HFFc6 (cell line): ENCODE data around the gene ATP5MG. TPM values are rescaled to one million over a fixed set of nuclear protein-coding genes. Genes with fewer than 3 reads are reported as not detected.

Experiments
- DNase-seq: peaks from one replicate; pipeline ENCODE4 v3.0.0-alpha.2; 2018
- H3K27ac Mint-ChIP-seq: 2 replicates; pipeline ENCODE4 v1.8.0; 2020; ENCODE audit warnings: mild to moderate bottlenecking, mixed read lengths
- H3K27me3 Mint-ChIP-seq: 2 replicates; pipeline ENCODE4 v1.8.0; 2021; ENCODE audit warnings: mild to moderate bottlenecking, moderate library complexity, mixed read lengths; ENCODE audit not compliant: insufficient read depth
- H3K36me3 Mint-ChIP-seq: 2 replicates; pipeline ENCODE4 v1.8.0; 2021; ENCODE audit warnings: low read depth, mixed read lengths
- H3K4me1 Mint-ChIP-seq: 2 replicates; pipeline ENCODE4 v1.8.0; 2020; ENCODE audit warnings: low read depth, mixed read lengths
- H3K4me3 Mint-ChIP-seq: 2 replicates; pipeline ENCODE4 v1.8.0; 2020; ENCODE audit warnings: mild to moderate bottlenecking, moderate library complexity, mixed read lengths
- H3K9me3 Mint-ChIP-seq: 2 replicates; pipeline ENCODE4 v1.8.0; 2020; ENCODE audit warnings: mild to moderate bottlenecking, mixed read lengths
- total RNA-seq, 6 experiments: library from RNA; stranded (reverse); fragmentation: NEBNext Ultra II Directional; extraction: Animal tissue kit (Norgen Biotek cat#: 25700); gene quantifications; 2 replicates in 1 of 6; 3 replicates in 5 of 6; pipeline ENCODE4 v1.2.3, GENCODE V29; 2021
- TF ChIP-seq, protein P1 (sequence below): fragments of 200-600 bp; sonication (generic); IDR thresholded peaks from 2 replicates; pipeline ENCODE4 v1.5.0; 2021; ENCODE audit warnings: antibody characterized with exemption, mild to moderate bottlenecking

Gene ATP5MG
- total RNA-seq, 6 experiments from 2014 or later = 196 to 275 (median 223) TPM

DNA sequence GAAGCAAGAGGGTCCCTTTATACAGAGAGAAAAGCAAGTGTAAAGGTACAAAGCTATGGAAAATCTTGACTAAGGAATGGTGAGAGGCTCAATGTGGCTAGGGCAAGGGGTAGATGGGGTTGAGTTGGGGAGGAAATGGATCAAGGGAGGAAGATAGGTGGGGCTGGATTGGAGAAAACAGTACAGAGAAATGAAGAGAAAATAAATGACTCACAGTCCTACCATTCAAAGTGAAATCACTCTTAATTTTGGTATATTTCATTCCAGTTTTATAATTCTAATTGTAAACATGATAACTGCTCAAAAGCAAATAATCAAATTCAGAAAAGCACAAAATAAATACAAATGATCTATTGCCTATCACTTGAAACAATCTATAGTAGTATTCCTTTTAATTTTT lies 25.4 kb upstream of the ATP5MG start:
- Mint-ChIP-seq H3K36me3 (peaks cover 32% of the 10 kb centered on the region), H3K4me3 (no peak overlapping the region), H3K4me1 (no peaks in the 10 kb centered on the region), H3K9me3 (no peaks in the 10 kb centered on the region), H3K27me3 (no peaks in the 10 kb centered on the region; the same call in 1 of the 2 replicates), H3K27ac (no peak overlapping the region)
- TF ChIP-seq, protein P1, sequence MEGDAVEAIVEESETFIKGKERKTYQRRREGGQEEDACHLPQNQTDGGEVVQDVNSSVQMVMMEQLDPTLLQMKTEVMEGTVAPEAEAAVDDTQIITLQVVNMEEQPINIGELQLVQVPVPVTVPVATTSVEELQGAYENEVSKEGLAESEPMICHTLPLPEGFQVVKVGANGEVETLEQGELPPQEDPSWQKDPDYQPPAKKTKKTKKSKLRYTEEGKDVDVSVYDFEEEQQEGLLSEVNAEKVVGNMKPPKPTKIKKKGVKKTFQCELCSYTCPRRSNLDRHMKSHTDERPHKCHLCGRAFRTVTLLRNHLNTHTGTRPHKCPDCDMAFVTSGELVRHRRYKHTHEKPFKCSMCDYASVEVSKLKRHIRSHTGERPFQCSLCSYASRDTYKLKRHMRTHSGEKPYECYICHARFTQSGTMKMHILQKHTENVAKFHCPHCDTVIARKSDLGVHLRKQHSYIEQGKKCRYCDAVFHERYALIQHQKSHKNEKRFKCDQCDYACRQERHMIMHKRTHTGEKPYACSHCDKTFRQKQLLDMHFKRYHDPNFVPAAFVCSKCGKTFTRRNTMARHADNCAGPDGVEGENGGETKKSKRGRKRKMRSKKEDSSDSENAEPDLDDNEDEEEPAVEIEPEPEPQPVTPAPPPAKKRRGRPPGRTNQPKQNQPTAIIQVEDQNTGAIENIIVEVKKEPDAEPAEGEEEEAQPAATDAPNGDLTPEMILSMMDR = no peak
- no peak for DNase-seq

DNA sequence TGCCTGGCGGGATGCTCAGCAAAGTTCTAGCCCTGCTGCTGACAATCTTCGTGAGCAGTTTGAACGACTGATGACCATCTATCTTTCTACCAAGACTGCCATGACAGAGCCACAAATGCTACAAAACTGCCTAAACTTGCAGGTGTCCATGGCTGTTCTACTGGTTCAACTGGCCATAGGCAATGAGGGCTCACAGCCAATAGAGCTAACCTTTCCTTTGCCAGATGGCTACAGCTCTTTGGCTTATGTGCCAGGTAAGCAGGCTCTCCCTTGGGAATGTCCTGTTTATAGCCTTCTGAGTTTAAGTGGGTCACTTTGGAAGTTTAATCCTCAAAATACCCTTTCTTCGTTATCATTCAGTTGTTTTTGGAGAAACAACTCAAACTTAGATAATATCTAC lies 21.9 kb upstream of the ATP5MG start:
- DNase-seq = no peak
- TF ChIP-seq, protein P1 = no peak
- H3K27ac Mint-ChIP-seq = no peak overlapping the region
- peaks cover 19% of the 10 kb centered on the region for H3K36me3 Mint-ChIP-seq
- no peaks in the 10 kb centered on the region for H3K9me3 Mint-ChIP-seq
- H3K27me3 Mint-ChIP-seq = no peaks in the 10 kb centered on the region
- H3K4me1 Mint-ChIP-seq = no peaks in the 10 kb centered on the region
- no peak overlapping the region for H3K4me3 Mint-ChIP-seq

DNA sequence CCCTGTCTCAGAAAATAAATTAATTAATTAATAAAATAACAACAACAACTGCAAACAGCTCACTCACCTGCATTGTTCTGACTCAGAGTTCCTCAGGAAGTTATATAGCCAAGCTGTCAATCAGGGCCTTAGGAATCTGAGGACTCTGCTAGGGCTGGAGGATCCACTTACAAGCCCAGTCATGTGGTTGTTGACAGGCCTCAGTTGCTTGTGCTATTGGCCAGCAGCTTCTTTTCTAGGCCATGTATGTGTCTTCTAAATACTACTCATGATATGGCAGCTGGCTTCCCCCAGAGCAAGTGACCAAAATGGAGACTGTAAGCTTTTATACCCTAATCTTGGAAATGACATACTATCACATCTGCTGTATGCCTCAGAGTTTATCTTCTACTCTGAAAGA lies 20.8 kb upstream of the ATP5MG start:
- H3K27me3 Mint-ChIP-seq = no peaks in the 10 kb centered on the region
- H3K4me1 Mint-ChIP-seq = no peaks in the 10 kb centered on the region
- peaks cover 16% of the 10 kb centered on the region; the same call in 1 of the 2 replicates for H3K36me3 Mint-ChIP-seq
- H3K9me3 Mint-ChIP-seq = no peaks in the 10 kb centered on the region
- no peak overlapping the region for H3K27ac Mint-ChIP-seq
- DNase-seq = no peak
- TF ChIP-seq, protein P1 = no peak
- H3K4me3 Mint-ChIP-seq = no peak overlapping the region

DNA sequence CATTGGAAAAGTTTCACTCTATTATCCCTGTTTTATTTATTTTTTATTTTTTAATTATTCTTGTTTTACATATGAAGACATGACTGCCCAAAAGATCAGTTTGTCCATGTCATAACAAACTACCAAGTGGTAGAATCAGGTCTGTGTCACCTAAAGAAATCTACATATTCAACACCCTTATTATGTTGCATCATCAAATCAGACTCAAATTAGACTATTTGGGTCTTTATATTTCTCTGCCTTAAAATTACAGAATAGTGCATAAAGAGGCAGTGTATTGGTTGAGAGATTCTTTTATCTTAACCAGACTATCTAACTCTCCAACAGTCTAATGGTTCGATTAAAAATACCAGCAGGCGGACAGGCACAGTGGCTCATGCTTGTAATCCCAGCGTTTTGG lies 18.5 kb upstream of the ATP5MG start:
- peaks cover 18% of the 10 kb centered on the region; the same call in 1 of the 2 replicates for H3K36me3 Mint-ChIP-seq
- DNase-seq = no peak
- H3K9me3 Mint-ChIP-seq = no peaks in the 10 kb centered on the region
- H3K4me3 Mint-ChIP-seq = no peak overlapping the region
- no peaks in the 10 kb centered on the region for H3K27me3 Mint-ChIP-seq
- no peaks in the 10 kb centered on the region for H3K4me1 Mint-ChIP-seq
- TF ChIP-seq, protein P1 = no peak
- H3K27ac Mint-ChIP-seq = no peak overlapping the region

DNA sequence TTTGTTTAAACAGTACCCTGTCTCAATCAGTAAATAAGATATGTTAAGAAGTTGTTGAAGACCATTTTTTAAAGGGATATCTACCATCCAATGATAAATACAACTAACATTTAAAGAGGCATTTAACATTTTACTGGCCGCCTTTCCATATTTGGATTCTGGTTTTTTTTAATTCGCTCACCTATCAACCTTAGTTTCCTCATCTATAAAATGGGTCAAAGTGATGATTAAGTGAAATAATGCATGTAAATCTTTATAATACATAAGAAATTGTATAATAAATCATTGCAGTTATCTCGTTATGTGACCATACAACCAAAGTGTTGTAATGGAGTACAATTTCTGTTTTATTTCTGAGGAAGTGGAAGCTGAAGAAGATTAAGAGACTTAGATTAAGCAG lies 17.7 kb upstream of the ATP5MG start:
- H3K27me3 Mint-ChIP-seq = no peaks in the 10 kb centered on the region
- TF ChIP-seq, protein P1 = no peak
- no peaks in the 10 kb centered on the region for H3K9me3 Mint-ChIP-seq
- no peak overlapping the region for H3K27ac Mint-ChIP-seq
- H3K4me3 Mint-ChIP-seq = no peak overlapping the region
- H3K36me3 Mint-ChIP-seq = peaks cover 14% of the 10 kb centered on the region; the same call in 1 of the 2 replicates
- no peaks in the 10 kb centered on the region for H3K4me1 Mint-ChIP-seq
- DNase-seq = no peak

DNA sequence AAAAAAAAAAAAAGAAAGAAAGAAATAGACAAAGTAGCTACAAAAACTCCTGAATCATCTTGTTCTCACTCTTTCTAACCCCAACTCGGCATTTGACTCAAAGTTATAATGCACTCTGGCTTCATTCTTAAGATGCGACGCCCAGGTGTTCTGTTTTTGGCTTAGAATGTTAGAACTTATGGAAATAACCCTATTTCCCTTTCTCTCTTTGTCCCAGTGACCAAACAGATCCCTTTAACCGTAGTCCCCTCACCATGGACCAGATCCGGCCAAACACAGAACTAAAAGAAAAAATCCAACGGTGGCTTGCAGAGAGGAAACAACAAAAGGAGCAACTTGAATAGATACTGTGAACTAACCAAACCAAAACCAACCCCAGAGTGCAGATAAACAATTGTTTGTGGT lies 5.3 kb upstream of the ATP5MG start:
- H3K27ac Mint-ChIP-seq = no peak overlapping the region
- peaks cover 10% of the 10 kb centered on the region for H3K4me1 Mint-ChIP-seq
- no peaks in the 10 kb centered on the region for H3K9me3 Mint-ChIP-seq
- no peaks in the 10 kb centered on the region for H3K27me3 Mint-ChIP-seq
- TF ChIP-seq, protein P1 = no peak
- peaks cover 9% of the 10 kb centered on the region for H3K36me3 Mint-ChIP-seq
- no peak overlapping the region for H3K4me3 Mint-ChIP-seq
- no peak for DNase-seq
